ENCODE data around the gene SLC6A3.

Gene SLC6A3

GRCh38 chr5:1405539-1406530, 39.4 kb downstream of the SLC6A3 start:
- TF ChIP-seq, protein P1, sequence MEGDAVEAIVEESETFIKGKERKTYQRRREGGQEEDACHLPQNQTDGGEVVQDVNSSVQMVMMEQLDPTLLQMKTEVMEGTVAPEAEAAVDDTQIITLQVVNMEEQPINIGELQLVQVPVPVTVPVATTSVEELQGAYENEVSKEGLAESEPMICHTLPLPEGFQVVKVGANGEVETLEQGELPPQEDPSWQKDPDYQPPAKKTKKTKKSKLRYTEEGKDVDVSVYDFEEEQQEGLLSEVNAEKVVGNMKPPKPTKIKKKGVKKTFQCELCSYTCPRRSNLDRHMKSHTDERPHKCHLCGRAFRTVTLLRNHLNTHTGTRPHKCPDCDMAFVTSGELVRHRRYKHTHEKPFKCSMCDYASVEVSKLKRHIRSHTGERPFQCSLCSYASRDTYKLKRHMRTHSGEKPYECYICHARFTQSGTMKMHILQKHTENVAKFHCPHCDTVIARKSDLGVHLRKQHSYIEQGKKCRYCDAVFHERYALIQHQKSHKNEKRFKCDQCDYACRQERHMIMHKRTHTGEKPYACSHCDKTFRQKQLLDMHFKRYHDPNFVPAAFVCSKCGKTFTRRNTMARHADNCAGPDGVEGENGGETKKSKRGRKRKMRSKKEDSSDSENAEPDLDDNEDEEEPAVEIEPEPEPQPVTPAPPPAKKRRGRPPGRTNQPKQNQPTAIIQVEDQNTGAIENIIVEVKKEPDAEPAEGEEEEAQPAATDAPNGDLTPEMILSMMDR (IDR thresholded peaks at IDR 0.05; ENCODE audit: insufficient read depth, low read length), result no peak
- TF ChIP-seq, protein P2, sequence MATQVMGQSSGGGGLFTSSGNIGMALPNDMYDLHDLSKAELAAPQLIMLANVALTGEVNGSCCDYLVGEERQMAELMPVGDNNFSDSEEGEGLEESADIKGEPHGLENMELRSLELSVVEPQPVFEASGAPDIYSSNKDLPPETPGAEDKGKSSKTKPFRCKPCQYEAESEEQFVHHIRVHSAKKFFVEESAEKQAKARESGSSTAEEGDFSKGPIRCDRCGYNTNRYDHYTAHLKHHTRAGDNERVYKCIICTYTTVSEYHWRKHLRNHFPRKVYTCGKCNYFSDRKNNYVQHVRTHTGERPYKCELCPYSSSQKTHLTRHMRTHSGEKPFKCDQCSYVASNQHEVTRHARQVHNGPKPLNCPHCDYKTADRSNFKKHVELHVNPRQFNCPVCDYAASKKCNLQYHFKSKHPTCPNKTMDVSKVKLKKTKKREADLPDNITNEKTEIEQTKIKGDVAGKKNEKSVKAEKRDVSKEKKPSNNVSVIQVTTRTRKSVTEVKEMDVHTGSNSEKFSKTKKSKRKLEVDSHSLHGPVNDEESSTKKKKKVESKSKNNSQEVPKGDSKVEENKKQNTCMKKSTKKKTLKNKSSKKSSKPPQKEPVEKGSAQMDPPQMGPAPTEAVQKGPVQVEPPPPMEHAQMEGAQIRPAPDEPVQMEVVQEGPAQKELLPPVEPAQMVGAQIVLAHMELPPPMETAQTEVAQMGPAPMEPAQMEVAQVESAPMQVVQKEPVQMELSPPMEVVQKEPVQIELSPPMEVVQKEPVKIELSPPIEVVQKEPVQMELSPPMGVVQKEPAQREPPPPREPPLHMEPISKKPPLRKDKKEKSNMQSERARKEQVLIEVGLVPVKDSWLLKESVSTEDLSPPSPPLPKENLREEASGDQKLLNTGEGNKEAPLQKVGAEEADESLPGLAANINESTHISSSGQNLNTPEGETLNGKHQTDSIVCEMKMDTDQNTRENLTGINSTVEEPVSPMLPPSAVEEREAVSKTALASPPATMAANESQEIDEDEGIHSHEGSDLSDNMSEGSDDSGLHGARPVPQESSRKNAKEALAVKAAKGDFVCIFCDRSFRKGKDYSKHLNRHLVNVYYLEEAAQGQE (IDR thresholded peaks at IDR 0.05; ENCODE audit: insufficient replicate concordance, low read depth), result no peak
- TF ChIP-seq GABPA (IDR thresholded peaks at IDR 0.05; ENCODE audit: low read depth) (no peak), POLR2AphosphoS5 (IDR thresholded peaks at IDR 0.05; ENCODE audit: low read depth) (no peak), SPI1 (IDR thresholded peaks at IDR 0.05; ENCODE audit: borderline replicate concordance, low read depth) (no peak)
- Histone ChIP-seq H3K27me3 (ENCODE audit: insufficient read depth, poor library complexity, severe bottlenecking) (no peaks in the 10 kb centered on the region), H3K4me3 (replicated peaks; ENCODE audit: insufficient read depth, low read length) (no peak overlapping the region), H3K27ac (replicated peaks) (no peak overlapping the region)
- no peak for DNase-seq (ENCODE audit: low read depth in 1 of 2, low spot score in 1 of 2)

- Histone ChIP-seq H3K4me3 (replicated peaks; ENCODE audit: insufficient read depth, low read length) (no peak overlapping the region), H3K27me3 (ENCODE audit: insufficient read depth, poor library complexity, severe bottlenecking) (no peaks in the 10 kb centered on the region), H3K27ac (replicated peaks) (no peak overlapping the region)
- no peak for DNase-seq (ENCODE audit: low read depth in 1 of 2, low spot score in 1 of 2)
- no peak for TF ChIP-seq GABPA (IDR thresholded peaks at IDR 0.05; ENCODE audit: low read depth)
- no peak for TF ChIP-seq POLR2AphosphoS5 (IDR thresholded peaks at IDR 0.05; ENCODE audit: low read depth)
- TF ChIP-seq, protein P1 (IDR thresholded peaks at IDR 0.05; ENCODE audit: insufficient read depth, low read length), result no peak
- TF ChIP-seq SPI1 (IDR thresholded peaks at IDR 0.05; ENCODE audit: borderline replicate concordance, low read depth), result no peak
- TF ChIP-seq, protein P2 (IDR thresholded peaks at IDR 0.05; ENCODE audit: insufficient replicate concordance, low read depth), result no peak
Observed at GRCh38 chr5:1405121-1405520, 40.1 kb downstream of the SLC6A3 start.

DNA sequence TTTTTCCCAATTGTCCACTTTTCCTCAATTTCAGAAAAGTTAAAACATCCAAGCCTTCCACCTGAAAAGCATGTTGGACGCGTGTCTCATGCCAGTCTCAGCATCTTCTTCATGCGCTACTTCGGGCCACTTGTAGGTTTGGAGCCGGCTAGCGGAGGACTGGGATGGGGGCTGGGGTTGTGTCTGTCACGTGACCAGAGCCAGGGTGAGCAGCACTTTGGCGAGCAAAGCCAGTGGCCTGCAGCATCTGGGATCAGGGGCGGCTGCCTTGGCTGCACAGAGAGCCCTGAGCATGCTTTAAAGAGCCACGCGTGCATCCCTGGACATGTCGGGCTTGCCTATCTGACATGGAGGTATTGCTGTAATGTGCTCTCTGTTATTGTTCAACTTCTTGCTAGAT, 41.2 kb downstream of the SLC6A3 start:
- TF ChIP-seq POLR2AphosphoS5 (IDR thresholded peaks at IDR 0.05; ENCODE audit: low read depth) (no peak), SPI1 (IDR thresholded peaks at IDR 0.05; ENCODE audit: borderline replicate concordance, low read depth) (no peak), GABPA (IDR thresholded peaks at IDR 0.05; ENCODE audit: low read depth) (no peak)
- TF ChIP-seq, protein P2 (IDR thresholded peaks at IDR 0.05; ENCODE audit: insufficient replicate concordance, low read depth), result no peak
- TF ChIP-seq, protein P1 (IDR thresholded peaks at IDR 0.05; ENCODE audit: insufficient read depth, low read length), result no peak
- DNase-seq (ENCODE audit: low read depth in 1 of 2, low spot score in 1 of 2), result no peak
- Histone ChIP-seq H3K27me3 (ENCODE audit: insufficient read depth, poor library complexity, severe bottlenecking) (no peaks in the 10 kb centered on the region), H3K27ac (replicated peaks) (no peak overlapping the region), H3K4me3 (replicated peaks; ENCODE audit: insufficient read depth, low read length) (no peak overlapping the region)
